Rectal smooth muscle tissue (tissue), 1 donor: ENCODE data around the gene APOBEC3B.
A peak's percentile ranks its signal among the peaks of the same experiment; 100 is the strongest.

ENCODE experiments used
- H3K27ac ChIP-seq: one replicate; pipeline ENCODE4 v1.7.0; 2013; ENCODE audit warnings: low read depth, low read length, inconsistent platforms
- H3K27me3 ChIP-seq: one replicate; pipeline ENCODE4 v1.7.0; 2013; ENCODE audit warnings: low read length; ENCODE audit not compliant: control insufficient read depth, insufficient read depth
- H3K36me3 ChIP-seq: one replicate; pipeline ENCODE4 v1.7.0; 2013; ENCODE audit warnings: low read length; ENCODE audit not compliant: control insufficient read depth, insufficient read depth
- H3K4me1 ChIP-seq: one replicate; pipeline ENCODE4 v1.7.0; 2013; ENCODE audit warnings: low read length; ENCODE audit not compliant: control insufficient read depth, insufficient read depth
- H3K4me3 ChIP-seq: one replicate; pipeline ENCODE4 v1.7.0; 2013; ENCODE audit warnings: low read length
- H3K9ac ChIP-seq: one replicate; pipeline ENCODE4 v1.7.0; 2013; ENCODE audit warnings: low read length

The APOBEC3B gene

DNA sequence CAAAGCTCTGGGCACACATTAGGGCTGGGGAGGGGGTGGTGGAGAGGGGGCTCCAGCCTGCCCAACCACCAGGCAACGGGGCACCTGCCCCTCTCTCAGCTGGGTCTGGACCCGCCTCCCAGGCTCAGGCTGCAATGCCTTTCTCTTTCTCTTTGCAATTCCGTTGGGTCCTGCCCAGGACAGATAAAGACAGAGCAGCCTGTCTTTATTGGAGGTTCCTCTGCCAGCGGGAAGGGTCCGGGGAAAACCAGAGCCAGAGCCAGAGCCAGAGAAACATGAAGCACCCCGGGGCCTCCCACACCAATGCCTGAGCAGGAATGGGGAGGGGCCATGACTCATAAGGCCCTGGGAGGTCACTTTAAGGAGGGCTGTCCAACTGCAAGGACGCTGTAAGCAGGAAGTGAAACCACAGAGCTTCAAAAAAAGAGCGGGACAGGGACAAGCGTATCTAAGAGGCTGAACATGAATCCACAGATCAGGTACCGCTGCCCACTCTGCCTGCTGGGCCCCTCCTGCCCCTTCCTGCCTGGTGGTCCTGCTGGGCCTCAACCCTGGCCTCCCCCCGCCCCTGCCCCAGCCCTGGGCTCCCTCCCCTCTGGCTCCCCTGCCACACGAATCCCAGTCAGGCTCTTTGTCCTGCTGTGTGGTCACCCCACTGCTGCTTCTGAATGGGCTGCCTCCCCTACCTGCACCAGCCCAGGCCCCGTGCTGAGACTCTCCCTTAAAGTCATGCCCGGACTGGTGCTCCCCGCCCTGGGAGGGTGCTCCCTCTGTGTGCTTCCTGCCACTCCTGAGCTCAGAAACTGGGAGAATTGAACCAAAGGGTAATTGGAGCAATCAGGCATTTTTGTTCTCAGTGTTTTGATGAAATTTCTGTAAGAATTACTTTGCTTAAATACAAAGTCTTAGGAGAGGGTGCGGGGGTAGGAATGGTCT, at the start of gene APOBEC3B:
APOBEC3B (plus strand) TSS at position 356 of the 936 bp plus-strand sequence; CDS start at position 463, 107 bp downstream.
- no peak within 1 kb of the TSS for H3K9ac ChIP-seq
- H3K27ac ChIP-seq: peak within 1 kb of the TSS; percentile 17
- H3K4me1 ChIP-seq: no peaks in the 10 kb centered on the region
- H3K4me3 ChIP-seq: peak within 1 kb of the TSS; percentile 45
- H3K27me3 ChIP-seq: no peaks in the 10 kb centered on the region
- H3K36me3 ChIP-seq: no peaks in the 10 kb centered on the region

DNA sequence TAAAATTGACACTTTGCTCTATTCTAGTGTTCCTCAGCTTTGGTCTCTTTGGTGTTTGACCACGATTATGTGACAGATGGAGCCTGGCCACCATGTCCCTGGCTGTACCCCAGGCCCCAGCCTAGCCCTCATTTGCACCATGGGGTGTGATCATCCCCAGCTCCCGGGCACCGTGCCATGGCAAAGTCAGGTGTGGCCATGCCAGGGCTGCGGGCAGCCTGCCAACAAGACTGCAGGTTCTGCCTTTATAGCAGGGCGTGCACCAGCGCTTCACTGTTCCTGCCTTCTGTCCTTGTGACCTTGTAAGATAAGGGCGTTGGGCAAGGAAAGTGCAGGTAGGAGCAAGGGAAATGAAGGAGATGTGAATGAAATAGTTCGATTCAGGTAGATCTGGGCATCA, 47.1 kb upstream of the APOBEC3B start:
- Histone ChIP-seq H3K27ac (no peak overlapping the region), H3K4me1 (no peaks in the 10 kb centered on the region), H3K27me3 (no peaks in the 10 kb centered on the region), H3K4me3 (no peak overlapping the region), H3K36me3 (no peaks in the 10 kb centered on the region), H3K9ac (no peak overlapping the region)

DNA sequence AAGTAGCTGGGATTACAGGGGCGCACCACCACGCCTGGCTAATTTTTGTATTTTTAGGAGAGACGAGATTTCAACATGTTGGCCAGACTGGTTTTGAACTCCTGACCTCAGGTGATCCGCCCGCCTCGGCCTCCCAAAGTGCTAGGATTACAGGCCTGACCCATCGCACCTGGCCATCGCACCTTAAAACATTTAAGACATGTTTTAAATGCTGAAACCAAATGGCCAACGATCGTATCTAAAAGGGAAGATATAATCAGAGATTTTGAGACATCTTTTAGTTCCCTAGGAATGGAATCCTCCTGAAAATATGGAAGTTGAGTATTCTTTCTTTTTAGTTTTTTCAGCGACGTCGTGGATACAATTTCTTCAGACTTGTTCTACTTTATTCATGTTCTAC, 46.5 kb upstream of the APOBEC3B start:
- no peaks in the 10 kb centered on the region for H3K36me3 ChIP-seq
- no peak overlapping the region for H3K4me3 ChIP-seq
- no peak overlapping the region for H3K27ac ChIP-seq
- H3K27me3 ChIP-seq: no peaks in the 10 kb centered on the region
- H3K9ac ChIP-seq: no peak overlapping the region
- no peaks in the 10 kb centered on the region for H3K4me1 ChIP-seq

DNA sequence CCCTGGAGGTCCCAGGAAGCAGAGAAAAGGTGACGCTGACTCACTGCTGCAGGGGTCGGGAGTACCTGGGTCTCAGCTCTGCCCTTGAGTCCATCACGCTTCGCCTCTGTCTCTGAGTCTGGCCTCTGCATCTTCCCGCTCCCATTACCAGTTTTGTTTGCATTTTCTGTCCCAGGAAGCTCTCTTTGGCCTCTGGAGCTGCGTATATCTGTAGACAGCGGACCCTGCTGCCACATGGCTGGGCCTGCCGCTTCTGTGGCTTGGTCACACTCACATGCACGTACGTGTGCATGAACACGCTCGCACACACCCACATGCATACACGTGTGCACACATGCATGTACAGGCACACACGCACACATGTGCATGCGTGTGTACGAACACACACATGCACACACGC, 45.6 kb upstream of the APOBEC3B start:
- Histone ChIP-seq H3K9ac (no peak overlapping the region), H3K4me3 (no peak overlapping the region), H3K27me3 (no peaks in the 10 kb centered on the region)

DNA sequence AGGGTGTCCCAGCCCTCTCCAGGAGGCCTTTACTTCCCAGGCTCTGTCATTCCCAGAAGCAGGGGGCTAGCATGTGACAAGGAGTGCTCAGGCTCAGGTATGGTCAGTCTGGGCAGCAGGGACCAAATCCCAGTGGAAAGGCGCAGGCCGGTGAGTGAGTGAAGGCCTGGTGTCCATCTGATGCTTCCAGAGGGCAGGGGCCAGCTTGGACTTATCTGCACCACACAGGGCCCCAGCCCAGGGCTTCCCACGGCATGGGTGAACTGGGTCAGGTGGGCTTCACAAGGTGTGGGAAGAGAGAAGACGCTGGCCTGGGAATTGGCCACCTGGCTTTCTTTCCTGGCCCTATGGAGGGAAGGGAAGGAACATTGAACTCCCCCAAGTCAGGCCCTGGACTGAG, 45.1 kb upstream of the APOBEC3B start:
- no peak overlapping the region for H3K27ac ChIP-seq
- H3K27me3 ChIP-seq: no peaks in the 10 kb centered on the region
- H3K9ac ChIP-seq: no peak overlapping the region
- no peak overlapping the region for H3K4me3 ChIP-seq
- H3K4me1 ChIP-seq: no peaks in the 10 kb centered on the region
- no peaks in the 10 kb centered on the region for H3K36me3 ChIP-seq

More for the DNA sequence above, 45.6 kb upstream of the APOBEC3B start:
- Histone ChIP-seq H3K27ac (no peak overlapping the region), H3K36me3 (no peaks in the 10 kb centered on the region), H3K4me1 (no peaks in the 10 kb centered on the region)

DNA sequence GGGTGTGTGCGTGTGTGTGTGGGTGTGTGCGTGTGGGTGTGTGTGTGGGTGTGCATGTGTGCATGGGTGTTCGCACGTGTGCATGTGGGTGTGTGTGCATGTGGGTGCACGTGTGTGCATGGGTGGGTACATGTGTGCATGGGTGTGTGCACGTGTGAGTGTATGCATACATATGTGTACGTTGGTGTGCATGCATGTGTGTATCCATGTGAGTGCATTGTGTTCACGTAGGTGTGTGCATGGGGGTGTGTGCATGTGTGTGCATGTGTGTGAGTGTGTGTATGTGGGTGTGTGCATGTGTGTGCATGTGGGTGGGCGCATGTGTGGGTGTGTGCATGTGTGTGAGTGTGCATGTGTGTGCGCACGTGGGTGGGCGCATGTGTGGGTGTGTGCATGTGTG, 44.6 kb upstream of the APOBEC3B start:
- no peaks in the 10 kb centered on the region for H3K36me3 ChIP-seq
- no peak overlapping the region for H3K4me3 ChIP-seq
- H3K4me1 ChIP-seq: no peaks in the 10 kb centered on the region
- no peaks in the 10 kb centered on the region for H3K27me3 ChIP-seq
- no peak overlapping the region for H3K9ac ChIP-seq
- no peak overlapping the region for H3K27ac ChIP-seq

DNA sequence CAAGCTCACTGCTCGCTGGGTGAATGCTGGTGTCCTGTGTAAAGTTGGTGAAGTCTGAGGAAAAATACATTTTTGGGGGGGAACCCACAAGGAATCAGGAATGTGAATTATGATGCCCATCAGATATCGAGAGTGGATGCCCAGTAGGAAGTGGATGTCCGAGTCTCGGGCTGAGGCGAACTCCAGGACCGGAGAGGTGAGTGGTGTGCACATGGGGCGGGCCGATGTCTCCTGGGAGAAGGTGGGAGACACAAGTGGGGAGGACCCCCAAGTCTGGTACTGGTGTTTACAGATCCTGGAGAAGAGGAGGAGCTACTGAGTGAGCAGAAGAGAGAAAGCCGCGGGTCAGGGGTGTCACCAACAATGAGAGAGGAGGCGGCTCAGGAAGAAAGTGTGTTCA, 43.9 kb upstream of the APOBEC3B start:
- Histone ChIP-seq H3K27ac (no peak overlapping the region), H3K4me3 (no peak overlapping the region), H3K4me1 (no peaks in the 10 kb centered on the region), H3K36me3 (no peaks in the 10 kb centered on the region), H3K9ac (no peak overlapping the region), H3K27me3 (no peaks in the 10 kb centered on the region)

DNA sequence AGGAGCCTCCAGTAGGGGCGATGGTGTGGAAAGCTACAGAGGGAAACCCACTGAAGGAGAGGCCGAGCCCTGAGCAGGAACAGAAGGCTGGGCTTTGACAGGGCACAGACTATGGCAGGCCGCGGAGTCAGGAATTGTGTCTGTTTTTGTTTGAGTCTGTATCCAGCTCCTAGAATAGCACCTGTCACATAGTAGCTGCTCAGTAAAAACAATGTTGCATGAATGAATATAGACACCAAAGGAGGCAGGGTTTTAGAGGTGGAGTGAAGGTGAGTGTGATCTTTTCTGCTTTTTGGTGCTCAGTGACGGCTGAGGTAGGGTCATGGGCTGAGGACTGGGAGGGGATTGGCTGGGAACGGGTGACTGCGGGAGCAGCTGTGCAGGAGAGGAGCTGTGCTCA, 43.2 kb upstream of the APOBEC3B start:
- Histone ChIP-seq H3K4me1 (no peaks in the 10 kb centered on the region), H3K36me3 (no peaks in the 10 kb centered on the region), H3K4me3 (no peak overlapping the region), H3K9ac (no peak overlapping the region), H3K27ac (no peak overlapping the region), H3K27me3 (no peaks in the 10 kb centered on the region)

DNA sequence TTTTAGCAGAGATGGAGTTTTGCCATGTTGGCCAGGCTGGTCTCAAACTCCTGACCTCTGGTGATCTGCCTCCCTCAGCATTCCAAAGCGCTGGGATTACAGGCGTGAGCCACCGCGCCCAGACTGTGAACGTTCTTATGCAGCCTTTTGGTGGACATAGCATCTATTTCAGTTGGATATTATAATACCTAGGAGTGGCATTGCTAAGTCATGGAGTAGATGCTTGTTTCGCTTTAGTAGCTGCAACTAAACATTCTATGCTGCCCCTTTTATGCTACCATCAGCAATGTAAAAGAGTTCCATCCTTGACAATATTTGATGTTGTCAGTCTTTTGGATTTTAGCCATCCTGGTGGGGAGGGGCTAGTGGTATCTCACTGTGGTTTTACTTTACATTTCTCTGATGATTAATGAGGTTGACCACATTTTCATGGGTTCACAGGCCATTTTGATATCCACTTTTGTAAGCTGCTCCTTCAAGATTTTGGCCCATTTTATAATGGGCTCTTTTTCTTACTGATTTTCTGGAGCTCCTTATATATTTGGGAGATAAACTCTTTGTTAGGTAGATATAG, 41.2 kb upstream of the APOBEC3B start:
- Histone ChIP-seq H3K27ac (no peak overlapping the region), H3K27me3 (no peaks in the 10 kb centered on the region), H3K9ac (no peak overlapping the region), H3K4me1 (no peaks in the 10 kb centered on the region), H3K4me3 (no peak overlapping the region), H3K36me3 (no peaks in the 10 kb centered on the region)

DNA sequence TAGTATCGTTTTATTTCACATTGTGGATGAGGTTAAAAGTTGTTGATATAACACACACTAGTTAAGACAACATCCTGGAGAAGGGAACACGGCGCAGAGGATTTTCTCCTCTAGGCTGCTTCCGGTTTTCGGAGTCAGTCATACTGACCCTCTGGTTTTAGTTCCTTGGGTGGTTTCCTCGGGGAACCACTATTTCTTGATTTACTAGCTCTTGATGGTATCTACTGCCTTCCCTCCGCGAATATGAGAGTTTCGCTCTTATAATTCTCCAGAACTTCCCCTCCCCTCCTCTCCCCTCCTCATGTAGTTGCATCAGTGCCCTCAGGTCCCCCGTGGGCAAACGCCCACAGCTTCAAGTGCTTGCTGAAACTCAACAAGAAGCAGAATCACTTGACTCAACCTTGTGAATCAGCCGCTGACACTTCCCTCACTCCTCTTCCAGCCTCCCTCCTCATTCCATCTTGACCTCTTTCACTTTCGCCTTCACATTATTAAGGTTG, 40.6 kb upstream of the APOBEC3B start:
- Histone ChIP-seq H3K4me1 (no peaks in the 10 kb centered on the region), H3K9ac (no peak overlapping the region), H3K36me3 (no peaks in the 10 kb centered on the region), H3K27me3 (no peaks in the 10 kb centered on the region), H3K4me3 (no peak overlapping the region), H3K27ac (no peak overlapping the region)

DNA sequence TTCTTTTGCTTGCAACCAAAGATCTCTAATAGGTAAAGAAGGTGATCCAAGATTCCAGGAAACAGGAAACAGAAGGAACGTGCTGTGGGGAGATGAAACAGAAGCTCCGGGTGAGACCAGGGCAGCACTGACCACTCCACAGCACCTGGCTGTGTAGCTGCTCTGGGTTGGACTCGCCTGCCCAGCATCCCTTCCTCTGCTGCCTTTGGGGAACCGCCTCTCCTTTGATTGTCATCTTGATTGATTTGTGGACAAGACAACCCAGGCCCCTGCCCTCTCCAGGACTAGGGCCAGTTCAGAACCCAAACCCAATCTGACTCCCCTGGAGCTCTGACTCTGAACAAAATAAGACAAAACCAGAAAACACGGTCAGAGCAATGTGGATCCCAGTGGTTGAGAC, 39.4 kb upstream of the APOBEC3B start:
- Histone ChIP-seq H3K27ac (no peak overlapping the region), H3K4me3 (no peak overlapping the region), H3K4me1 (no peaks in the 10 kb centered on the region), H3K36me3 (no peaks in the 10 kb centered on the region), H3K9ac (no peak overlapping the region), H3K27me3 (no peaks in the 10 kb centered on the region)

DNA sequence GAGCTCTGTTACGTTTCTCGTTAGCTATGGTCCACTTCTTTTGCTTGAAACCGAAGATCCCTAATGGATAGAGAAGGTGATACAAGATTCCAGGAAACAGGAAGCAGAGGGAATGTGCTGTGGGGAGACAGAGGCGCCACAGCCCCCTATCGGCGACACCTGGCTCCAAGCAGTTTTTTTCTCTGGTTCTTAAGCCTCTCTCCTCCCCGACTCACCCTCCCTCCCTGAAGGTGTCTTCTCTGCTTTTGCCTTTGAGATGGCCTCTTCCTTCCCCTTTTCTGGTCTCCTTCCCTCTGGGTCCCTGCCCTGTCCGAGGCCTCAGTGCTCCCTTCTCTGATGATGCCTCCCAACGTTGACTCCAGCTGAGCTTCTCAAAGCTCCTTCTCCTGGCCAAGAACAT, 38.9 kb upstream of the APOBEC3B start:
- Histone ChIP-seq H3K27me3 (no peaks in the 10 kb centered on the region), H3K27ac (no peak overlapping the region), H3K9ac (no peak overlapping the region), H3K36me3 (no peaks in the 10 kb centered on the region), H3K4me1 (no peaks in the 10 kb centered on the region), H3K4me3 (no peak overlapping the region)
